Upper lobe of left lung (tissue), 4 donors: ENCODE data around the gene TNS3.
A peak's percentile ranks its signal among the peaks of the same experiment; 100 is the strongest.

Experiments used
- EP300 ChIP-seq, 4 donors: sonication (generic); formaldehyde crosslinking; IDR thresholded peaks; one replicate each; pipeline ENCODE4 v1.5.1; 2017; ENCODE audit warnings: antibody characterized with exemption in 4 of 4, control low read depth in 2 of 4
- POLR2A ChIP-seq, 4 donors: fragments of 450-650 bp; IDR thresholded peaks; one replicate each; pipeline ENCODE4 v1.5.1; 2016 to 2017; ENCODE audit warnings: antibody characterized with exemption in 4 of 4, mild to moderate bottlenecking in 2 of 4
- POLR2AphosphoS5 ChIP-seq, 2 donors: sonication (generic); formaldehyde crosslinking; IDR thresholded peaks; one replicate each; pipeline ENCODE4 v1.5.1; 2017; ENCODE audit warnings: antibody characterized with exemption in 2 of 2
- TF ChIP-seq, protein P1 (sequence below), 6 experiments: fragments of 450-650 bp in 4 of 6; fragments of 200-600 bp in 2 of 6; sonication (generic) in 2 of 6; IDR thresholded peaks; one replicate each; pipeline ENCODE4 v1.5.1; 2016 to 2019; ENCODE audit warnings: antibody characterized with exemption in 6 of 6

DNA sequence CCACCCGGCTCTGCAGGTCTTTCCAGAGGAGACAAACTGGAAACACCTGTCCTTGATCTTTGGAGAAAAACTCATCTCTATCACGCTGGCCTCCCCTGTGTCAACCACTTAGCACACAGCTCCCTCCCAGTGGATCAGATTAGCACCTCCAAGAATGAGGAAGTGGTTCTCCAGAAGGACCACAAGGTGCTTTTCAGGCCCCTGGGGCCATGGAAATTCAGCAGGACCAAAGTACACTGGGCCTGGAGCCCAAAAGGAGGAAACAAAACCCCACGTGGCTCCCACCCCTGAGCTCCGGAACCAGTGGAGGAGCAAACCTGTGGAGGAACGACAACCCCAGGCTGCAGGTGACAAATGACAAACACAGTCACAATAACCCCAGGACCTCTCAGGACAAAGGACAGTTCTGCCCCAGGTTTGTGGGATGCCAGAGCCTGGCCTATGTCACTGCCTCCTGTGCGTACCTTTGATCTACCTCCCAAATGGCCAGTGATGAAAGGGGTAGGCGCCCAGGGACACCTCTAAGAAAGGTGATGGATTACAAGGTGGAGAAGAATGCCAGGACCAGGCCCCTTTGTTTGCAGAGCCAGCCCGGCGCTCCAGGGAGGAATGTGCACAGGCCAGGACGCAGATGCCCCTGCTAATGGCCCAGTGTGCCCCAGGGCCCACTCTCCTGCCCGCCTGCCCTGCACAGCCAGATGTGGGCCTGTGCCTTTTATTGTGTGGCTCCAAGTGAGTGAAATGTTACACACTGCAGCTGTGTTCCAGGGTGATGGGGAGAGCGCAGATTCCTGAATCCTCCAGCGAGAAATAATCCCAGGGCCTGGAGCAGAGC lies 5.7 kb downstream of the TNS3 start:
- TF ChIP-seq, protein P1, sequence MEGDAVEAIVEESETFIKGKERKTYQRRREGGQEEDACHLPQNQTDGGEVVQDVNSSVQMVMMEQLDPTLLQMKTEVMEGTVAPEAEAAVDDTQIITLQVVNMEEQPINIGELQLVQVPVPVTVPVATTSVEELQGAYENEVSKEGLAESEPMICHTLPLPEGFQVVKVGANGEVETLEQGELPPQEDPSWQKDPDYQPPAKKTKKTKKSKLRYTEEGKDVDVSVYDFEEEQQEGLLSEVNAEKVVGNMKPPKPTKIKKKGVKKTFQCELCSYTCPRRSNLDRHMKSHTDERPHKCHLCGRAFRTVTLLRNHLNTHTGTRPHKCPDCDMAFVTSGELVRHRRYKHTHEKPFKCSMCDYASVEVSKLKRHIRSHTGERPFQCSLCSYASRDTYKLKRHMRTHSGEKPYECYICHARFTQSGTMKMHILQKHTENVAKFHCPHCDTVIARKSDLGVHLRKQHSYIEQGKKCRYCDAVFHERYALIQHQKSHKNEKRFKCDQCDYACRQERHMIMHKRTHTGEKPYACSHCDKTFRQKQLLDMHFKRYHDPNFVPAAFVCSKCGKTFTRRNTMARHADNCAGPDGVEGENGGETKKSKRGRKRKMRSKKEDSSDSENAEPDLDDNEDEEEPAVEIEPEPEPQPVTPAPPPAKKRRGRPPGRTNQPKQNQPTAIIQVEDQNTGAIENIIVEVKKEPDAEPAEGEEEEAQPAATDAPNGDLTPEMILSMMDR (IDR thresholded peaks at IDR 0.05): no peak
- TF ChIP-seq POLR2A (IDR thresholded peaks at IDR 0.05) (no peak), POLR2AphosphoS5 (IDR thresholded peaks at IDR 0.05) (peak in 1 of 2 donors; percentile 29), EP300 (IDR thresholded peaks at IDR 0.05) (no peak)
